Dermis microvascular lymphatic vessel endothelial cell (primary cell): ENCODE measurements around the gene ZIC5. TPM values are rescaled to one million over a fixed set of nuclear protein-coding genes. Genes with fewer than 3 reads are reported as not detected.

ENCODE experiments used
- DNase-seq, 2 donors: peaks; one replicate each; pipeline versions ENCODE4 v3.0.0 to v3.0.0-alpha.2; 2010; ENCODE audit warnings: low read depth in 2 of 2
- total RNA-seq: library from RNA; depleted of rRNA; stranded (reverse); fragments of >200 nt; gene quantifications from 2 replicates; pipeline ENCODE4 v1.2.1, GENCODE V29; 2014

The ZIC5 gene
- total RNA-seq, 1 donor from 2014 or later: under 0.01 TPM

GRCh38 chr13:99935772-99936171 is 35.8 kb downstream of the ZIC5 start:
- DNase-seq: no peak

GRCh38 chr13:99932912-99933311 is 38.7 kb downstream of the ZIC5 start:
- DNase-seq: no peak

- DNase-seq: no peak
These were observed 40.6 kb downstream of the ZIC5 start for GRCh38 chr13:99930925-99931324.

GRCh38 chr13:99929866-99930265 is 41.7 kb downstream of the ZIC5 start:
- no peak for DNase-seq

- DNase-seq: peak in 1 of 2 donors; percentile 53
These were observed 45.4 kb downstream of the ZIC5 start for GRCh38 chr13:99926014-99926731.

- DNase-seq: no peak
These were observed 47.5 kb downstream of the ZIC5 start for GRCh38 chr13:99923877-99924582.

- no peak for DNase-seq
These were observed 48.7 kb downstream of the ZIC5 start for GRCh38 chr13:99922631-99923404.

- DNase-seq: no peak
These were observed 52.4 kb downstream of the ZIC5 start for GRCh38 chr13:99919132-99919531.

GRCh38 chr13:99916366-99917103 is 55.0 kb downstream of the ZIC5 start:
- DNase-seq: peak; percentile 76 to 77

- DNase-seq: no peak
These were observed 58.4 kb downstream of the ZIC5 start for GRCh38 chr13:99913167-99913566.

Other genes with a start within 250 kb of the ZIC5 start
- 0.13 and 0.25 TPM in 2 replicates for gene ZIC2, start 10.0 kb upstream of the ZIC5 start, total RNA-seq
- 35.4 and 37.0 TPM in 2 replicates for gene PCCA, start 117.3 kb upstream of the ZIC5 start, total RNA-seq